Stimulated activated CD8-positive, alpha-beta memory T cell treated with anti-CD3 and anti-CD28 coated beads, Interleukin-12 subunit alpha, Interleukin-12 subunit beta, amount 100 ng/mL, for 24 hours (primary cell): ENCODE results near the gene SLCO2A1.

Source experiments
- DNase-seq: peaks from one replicate; pipeline ENCODE4 v3.0.0-alpha.2; 2020; ENCODE audit errors: extremely low read depth

The SLCO2A1 gene

GRCh38 chr3:134034005-134034785 lies 4.5 kb upstream of the SLCO2A1 start:
- no peak for DNase-seq

GRCh38 chr3:134033315-134033996 lies 3.7 kb upstream of the SLCO2A1 start:
- DNase-seq: no peak

- DNase-seq: no peak
These were observed 1.7 kb upstream of the SLCO2A1 start for GRCh38 chr3:134031348-134031915.

GRCh38 chr3:134030379-134031347 lies 938 bp upstream of the SLCO2A1 start:
- no peak for DNase-seq

- DNase-seq: no peak
These were observed 430 bp downstream of the SLCO2A1 start for GRCh38 chr3:134029256-134029733.

GRCh38 chr3:134028486-134029255 lies 1.1 kb downstream of the SLCO2A1 start:
- no peak for DNase-seq

GRCh38 chr3:134027631-134028030 lies 2.1 kb downstream of the SLCO2A1 start:
- DNase-seq: no peak

- DNase-seq: no peak
These were observed 9.5 kb downstream of the SLCO2A1 start for GRCh38 chr3:134020135-134020680.

GRCh38 chr3:134018850-134019249 lies 10.9 kb downstream of the SLCO2A1 start:
- no peak for DNase-seq

- DNase-seq: no peak
These were observed 11.3 kb downstream of the SLCO2A1 start for GRCh38 chr3:134018406-134018805.

- no peak for DNase-seq
These were observed 12.2 kb downstream of the SLCO2A1 start for GRCh38 chr3:134017490-134017889.

GRCh38 chr3:134014270-134014669 lies 15.5 kb downstream of the SLCO2A1 start:
- DNase-seq: no peak

GRCh38 chr3:134013280-134013679 lies 16.4 kb downstream of the SLCO2A1 start:
- DNase-seq: no peak

GRCh38 chr3:134009345-134010000 lies 20.3 kb downstream of the SLCO2A1 start:
- no peak for DNase-seq

GRCh38 chr3:134008630-134009156 lies 21.0 kb downstream of the SLCO2A1 start:
- no peak for DNase-seq

- no peak for DNase-seq
These were observed 21.9 kb downstream of the SLCO2A1 start for GRCh38 chr3:134007819-134008218.

GRCh38 chr3:134004841-134005240 lies 24.9 kb downstream of the SLCO2A1 start:
- no peak for DNase-seq

- DNase-seq: no peak
These were observed 26.7 kb downstream of the SLCO2A1 start for GRCh38 chr3:134003066-134003465.

- DNase-seq: no peak
These were observed 27.4 kb downstream of the SLCO2A1 start for GRCh38 chr3:134002306-134002705.

- DNase-seq: no peak
These were observed 28.5 kb downstream of the SLCO2A1 start for GRCh38 chr3:134001251-134001650.
